OCI-LY1 (cell line): Measurements from ENCODE around the gene DLL4.

Experiments used
- EZH2 ChIP-seq: fragments of 200-600 bp; sonication (generic), shearing (Covaris generic); IDR thresholded peaks from 2 replicates; pipeline ENCODE4 v1.8.0; 2017; ENCODE audit warnings: borderline replicate concordance, mixed run types, mild to moderate bottlenecking, antibody characterized with exemption, low read length, moderate library complexity, mixed read lengths
- TF ChIP-seq, protein P1 (sequence below): fragments of 200-600 bp; sonication (generic), shearing (Covaris generic); IDR thresholded peaks from 2 replicates; pipeline ENCODE4 v1.5.1; 2017; ENCODE audit warnings: mild to moderate bottlenecking, antibody characterized with exemption, low read length, moderate library complexity, mixed read lengths

GRCh38 chr15:40955141-40955903, 26.2 kb downstream of the DLL4 start:
- TF ChIP-seq, protein P1, sequence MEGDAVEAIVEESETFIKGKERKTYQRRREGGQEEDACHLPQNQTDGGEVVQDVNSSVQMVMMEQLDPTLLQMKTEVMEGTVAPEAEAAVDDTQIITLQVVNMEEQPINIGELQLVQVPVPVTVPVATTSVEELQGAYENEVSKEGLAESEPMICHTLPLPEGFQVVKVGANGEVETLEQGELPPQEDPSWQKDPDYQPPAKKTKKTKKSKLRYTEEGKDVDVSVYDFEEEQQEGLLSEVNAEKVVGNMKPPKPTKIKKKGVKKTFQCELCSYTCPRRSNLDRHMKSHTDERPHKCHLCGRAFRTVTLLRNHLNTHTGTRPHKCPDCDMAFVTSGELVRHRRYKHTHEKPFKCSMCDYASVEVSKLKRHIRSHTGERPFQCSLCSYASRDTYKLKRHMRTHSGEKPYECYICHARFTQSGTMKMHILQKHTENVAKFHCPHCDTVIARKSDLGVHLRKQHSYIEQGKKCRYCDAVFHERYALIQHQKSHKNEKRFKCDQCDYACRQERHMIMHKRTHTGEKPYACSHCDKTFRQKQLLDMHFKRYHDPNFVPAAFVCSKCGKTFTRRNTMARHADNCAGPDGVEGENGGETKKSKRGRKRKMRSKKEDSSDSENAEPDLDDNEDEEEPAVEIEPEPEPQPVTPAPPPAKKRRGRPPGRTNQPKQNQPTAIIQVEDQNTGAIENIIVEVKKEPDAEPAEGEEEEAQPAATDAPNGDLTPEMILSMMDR, result no peak
- TF ChIP-seq EZH2, result no peak
